SU-DHL-6 (cell line): Measurements from ENCODE around the gene STC2.

Experiments
- CTCF ChIP-seq: fragments of 200-600 bp; sonication (generic); IDR thresholded peaks from one replicate; pipeline ENCODE4 v1.5.1; 2017; ENCODE audit warnings: antibody characterized with exemption, mild to moderate bottlenecking, low read length, moderate library complexity; ENCODE audit not compliant: insufficient read depth, poor library complexity, severe bottlenecking
- EZH2phosphoT487 ChIP-seq: fragments of 200-600 bp; sonication (generic), shearing (Covaris generic); conservative IDR thresholded peaks from 2 replicates; pipeline ENCODE4 v1.6.1; 2018; ENCODE audit warnings: mild to moderate bottlenecking, antibody characterized with exemption, low read length, moderate library complexity, mixed read lengths

GRCh38 chr5:173302546-173303155 lies 25.6 kb downstream of the STC2 start:
- TF ChIP-seq CTCF: no peak
- TF ChIP-seq EZH2phosphoT487: no peak
